ENCODE measurements around the gene SLC35F6.
A peak's percentile ranks its signal among the peaks of the same experiment; 100 is the strongest.
"Not testable (repeated sequence)": the region's sequence is repeated elsewhere in the genome, so short reads cannot be mapped to it uniquely, and the experiment has no call there.

SLC35F6 gene

GRCh38 chr2:26758790-26759321 lies 5.2 kb upstream of the SLC35F6 start:
- DNase-seq = no peak

DNA sequence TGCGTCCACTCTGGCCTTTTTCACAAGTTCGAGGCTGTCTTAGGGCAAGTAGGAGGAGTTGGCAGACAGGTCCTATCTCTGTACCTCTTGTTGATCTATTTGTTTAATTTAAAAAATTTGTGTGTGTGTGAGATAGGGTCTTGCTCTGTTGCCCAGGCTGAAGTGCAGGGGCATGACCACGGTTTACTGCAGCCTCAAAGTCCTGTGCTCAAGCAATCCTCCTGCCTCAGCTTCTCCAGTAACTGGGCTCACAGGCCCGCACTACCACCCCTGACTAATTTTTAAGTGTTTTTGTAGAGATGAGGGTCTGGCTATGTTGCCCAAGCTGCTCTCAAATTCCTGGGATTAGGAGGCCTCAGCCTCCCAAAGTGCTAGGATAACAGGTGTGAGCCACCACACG lies 4.2 kb upstream of the SLC35F6 start:
- no peak for DNase-seq

DNA sequence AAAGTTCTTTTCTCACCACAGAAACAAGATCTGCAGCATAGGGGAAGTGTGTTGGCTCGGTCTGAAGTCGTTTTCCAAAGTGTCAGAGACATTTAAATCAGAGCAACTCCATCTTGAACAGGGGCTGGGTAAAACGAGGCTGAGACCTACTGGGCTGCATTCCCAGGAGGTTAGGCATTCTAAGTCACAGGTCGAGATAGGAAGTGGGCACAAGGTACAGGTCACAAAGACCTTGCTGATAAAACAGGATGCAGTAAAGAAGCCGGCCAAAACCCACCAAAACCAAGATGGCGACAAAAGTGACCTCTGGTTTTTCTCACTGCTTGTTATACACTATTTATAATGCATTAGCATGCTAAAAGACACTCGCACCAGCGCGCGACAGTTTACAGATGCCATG lies 3.1 kb upstream of the SLC35F6 start:
- DNase-seq = not testable (repeated sequence)

- DNase-seq = no peak
Observed at GRCh38 chr2:26763019-26763418, 1.1 kb upstream of the SLC35F6 start.

DNA sequence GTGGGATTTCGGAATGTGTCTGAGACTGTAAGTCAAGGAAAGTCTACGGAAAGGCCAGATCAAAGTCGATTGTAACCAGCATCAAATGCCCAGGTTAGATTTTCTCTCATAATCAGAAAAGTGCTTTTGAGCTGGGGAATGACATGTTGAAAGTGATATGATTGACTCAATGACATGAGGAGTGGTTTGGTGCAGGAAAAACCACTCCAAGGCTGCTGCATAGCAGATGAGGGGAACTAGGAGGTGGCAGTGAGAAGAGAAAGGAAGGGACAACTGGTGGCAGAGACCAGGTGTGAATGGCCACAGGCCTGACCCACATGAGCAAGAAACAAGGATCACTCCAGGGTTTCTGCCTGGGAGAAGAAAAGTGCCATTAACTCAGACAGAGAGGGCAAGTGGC lies 822 bp downstream of the SLC35F6 start:
- no peak for DNase-seq

DNA sequence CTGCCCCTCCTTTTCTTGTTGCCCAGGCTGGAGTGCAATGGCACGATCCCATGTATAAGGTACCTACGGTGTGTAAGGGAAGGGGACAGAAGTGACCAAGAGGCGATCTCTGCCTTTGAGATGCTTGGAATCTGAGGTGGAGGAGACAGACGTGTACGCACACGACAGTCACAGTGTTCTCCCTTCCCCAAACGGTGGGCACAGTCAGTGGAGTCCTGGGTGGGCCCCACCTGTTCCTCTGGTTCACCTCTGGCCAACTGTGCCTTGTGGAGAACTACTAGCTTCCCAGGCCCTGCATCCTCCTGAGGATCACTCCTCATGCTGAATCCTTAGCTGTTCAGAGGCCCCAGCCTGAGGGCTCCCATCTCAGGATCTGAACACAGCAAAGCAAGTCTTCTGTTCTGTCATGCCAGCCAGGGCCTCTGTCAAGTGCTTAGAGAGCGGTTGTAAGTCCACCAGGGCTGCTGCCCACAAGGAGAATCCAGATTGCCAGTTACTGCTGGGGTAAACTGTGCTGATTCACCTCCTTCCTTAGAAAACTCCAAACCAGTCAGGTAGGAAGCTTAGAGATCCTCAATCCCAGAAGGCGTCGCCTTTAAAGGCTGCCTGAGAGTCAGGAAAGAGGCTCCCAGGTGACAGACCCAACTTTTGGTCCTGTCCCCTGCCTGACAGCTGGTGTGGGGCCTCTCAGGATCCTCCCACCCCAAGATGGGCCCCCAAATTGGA lies 1.6 kb downstream of the SLC35F6 start:
- no peak for DNase-seq

- no peak for DNase-seq
Observed at GRCh38 chr2:26767129-26767528, 3.0 kb downstream of the SLC35F6 start.

- DNase-seq = no peak
Observed at GRCh38 chr2:26767894-26768487, 3.9 kb downstream of the SLC35F6 start.

DNA sequence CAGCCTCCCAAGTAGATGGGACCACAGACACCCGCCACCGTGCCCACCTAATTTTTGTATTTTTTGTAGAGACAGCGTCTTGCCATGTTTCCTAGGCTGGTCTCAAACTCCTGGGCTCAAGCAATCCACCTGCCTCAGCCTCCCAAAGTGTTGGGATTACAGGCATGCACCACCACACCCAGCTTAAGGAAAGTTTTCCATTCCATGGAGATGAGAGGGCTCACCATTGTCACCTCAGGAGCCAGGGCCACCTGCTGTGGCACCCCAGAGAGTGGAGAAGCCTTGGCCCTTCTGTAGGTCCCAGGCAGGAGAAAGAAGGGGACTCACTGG lies 4.6 kb downstream of the SLC35F6 start:
- no peak for DNase-seq

- no peak for DNase-seq
Observed at GRCh38 chr2:26769089-26769761, 5.1 kb downstream of the SLC35F6 start.

DNA sequence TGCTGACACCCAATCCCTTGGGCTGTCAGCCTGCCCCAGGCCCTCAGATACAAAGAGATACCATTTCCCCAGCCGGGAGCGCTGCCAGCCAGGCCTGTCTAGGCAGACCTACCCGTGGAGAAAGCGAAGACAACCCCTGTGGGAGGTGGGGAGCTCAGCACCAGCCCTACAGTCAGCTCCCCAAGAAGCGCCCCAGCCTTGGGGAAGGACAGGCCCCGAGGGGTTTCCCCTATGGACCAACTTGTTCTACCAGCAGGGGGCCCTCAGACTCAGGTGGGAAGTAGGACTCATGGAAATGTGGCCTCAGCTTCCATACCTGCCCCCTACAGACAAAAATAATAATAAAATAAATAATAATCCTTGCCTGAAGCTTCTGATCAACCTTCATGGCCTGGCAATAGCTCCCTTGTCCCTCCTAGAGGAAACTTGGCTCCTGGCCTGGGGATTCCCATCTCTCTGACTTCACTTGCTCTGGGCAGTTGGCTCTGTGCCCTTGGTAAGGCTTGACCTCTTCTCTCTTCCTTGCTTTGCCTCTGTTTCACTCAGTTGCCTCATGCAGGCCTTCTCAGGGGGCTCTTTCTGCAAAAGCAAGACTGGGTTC lies 7.0 kb downstream of the SLC35F6 start:
- peak; percentile 62 for DNase-seq

DNA sequence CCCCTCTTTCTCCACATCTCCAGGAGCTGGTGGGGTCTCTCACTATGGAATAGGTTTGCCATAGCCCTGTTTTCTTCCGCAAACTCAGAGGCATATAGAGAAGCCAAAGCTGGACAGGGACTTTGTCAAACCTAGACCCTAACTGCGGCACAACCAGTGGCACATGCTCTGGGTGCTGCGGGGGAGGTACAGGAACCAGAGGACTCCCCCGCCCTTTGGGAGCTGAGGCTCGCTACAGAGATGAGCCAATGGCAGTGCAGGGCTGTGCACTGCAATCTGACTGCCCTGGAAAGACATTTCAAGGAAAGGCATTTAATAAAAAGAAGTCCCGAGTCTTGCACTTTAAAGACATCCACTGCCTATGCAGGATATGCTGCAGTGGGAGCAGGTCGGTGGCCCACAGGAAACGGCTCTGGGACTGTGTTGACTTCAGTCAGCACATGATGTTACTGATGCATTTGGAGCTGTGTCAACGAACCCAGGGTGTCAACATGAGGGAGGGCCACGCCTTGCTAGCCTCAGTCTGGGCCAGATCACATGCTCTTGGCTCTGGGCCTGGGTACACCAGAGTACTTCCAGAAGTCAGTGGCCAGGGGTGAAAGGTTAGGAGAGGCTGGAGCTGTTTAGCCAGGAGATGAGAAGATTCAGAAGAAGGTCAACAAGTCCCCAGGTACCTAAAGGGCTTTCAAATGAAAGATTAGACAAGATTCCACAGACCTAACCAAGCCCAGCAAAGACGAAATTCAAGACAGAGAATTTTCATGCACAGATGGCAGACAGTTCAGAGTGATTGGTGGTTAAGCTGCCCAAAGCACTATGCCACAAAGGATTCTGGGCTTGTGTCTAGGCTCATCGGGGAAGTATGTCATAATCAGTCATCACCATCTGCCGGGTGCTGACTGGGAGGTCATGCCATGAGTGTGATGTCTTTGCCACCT lies 8.2 kb downstream of the SLC35F6 start:
- peak; percentile 97 for DNase-seq

GRCh38 chr2:26776195-26776800 lies 12.2 kb downstream of the SLC35F6 start:
- DNase-seq = no peak

- DNase-seq = no peak
Observed at GRCh38 chr2:26778098-26778497, 14.0 kb downstream of the SLC35F6 start.

GRCh38 chr2:26778507-26778906 lies 14.4 kb downstream of the SLC35F6 start:
- no peak for DNase-seq

DNA sequence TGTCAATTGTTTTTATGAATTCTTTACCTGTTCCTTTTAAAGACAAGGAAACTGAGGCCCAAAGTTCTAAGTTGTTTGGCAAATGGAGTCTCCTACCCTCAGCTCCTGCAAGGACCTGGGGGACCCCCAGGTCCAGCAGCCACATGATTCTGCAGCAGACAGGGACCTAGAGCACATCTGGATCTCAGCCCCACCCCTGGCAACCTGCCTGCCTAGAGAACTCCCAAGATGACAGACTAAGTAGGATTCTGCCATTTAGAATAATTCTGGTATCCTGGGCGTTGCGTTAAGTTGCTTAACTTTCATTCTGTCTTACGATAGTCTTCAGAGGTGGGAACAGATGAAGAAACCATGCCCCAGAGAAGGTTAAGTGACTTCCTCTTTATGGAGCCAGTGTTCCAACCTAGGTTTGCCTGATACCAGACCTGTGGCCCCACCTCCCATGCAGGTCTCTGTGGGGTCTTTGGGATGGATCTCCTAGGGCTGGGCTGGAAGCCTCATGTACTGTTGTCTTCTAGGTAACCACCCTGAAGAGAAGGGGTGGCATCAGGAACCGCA lies 16.2 kb downstream of the SLC35F6 start:
- DNase-seq = no peak

GRCh38 chr2:26782876-26783704 lies 19.0 kb downstream of the SLC35F6 start:
- no peak for DNase-seq

DNA sequence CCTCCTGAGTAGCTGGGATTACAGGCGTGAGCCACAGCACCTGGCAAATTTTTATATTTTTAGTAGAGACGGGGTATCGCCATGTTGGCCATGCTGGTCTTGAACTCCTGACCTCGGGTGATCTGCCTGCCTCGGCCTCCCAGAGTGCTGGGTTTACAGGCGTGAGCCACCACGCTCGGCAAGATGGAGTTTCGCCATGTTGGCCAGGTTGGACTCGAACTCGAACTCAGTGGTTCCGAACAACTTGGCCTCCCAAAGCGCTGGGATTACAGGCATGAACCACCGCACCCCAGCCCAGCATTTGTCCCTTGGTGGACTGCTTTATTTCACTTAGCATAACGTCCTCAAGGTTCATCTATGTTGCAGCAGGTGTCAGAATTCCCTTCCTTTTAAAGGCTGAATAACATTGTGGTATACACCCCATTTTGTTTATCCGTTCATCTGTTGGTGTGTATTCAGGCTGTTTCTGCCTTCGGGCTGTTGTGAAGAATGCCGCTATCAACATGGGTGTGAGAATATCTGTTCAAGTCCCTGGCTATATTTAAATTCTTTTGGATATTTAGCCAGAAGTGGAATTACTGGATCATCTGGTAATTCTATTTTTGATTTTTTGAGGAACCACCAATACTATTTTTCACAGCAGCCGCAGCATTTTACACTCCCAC lies 20.6 kb downstream of the SLC35F6 start:
- no peak for DNase-seq

DNA sequence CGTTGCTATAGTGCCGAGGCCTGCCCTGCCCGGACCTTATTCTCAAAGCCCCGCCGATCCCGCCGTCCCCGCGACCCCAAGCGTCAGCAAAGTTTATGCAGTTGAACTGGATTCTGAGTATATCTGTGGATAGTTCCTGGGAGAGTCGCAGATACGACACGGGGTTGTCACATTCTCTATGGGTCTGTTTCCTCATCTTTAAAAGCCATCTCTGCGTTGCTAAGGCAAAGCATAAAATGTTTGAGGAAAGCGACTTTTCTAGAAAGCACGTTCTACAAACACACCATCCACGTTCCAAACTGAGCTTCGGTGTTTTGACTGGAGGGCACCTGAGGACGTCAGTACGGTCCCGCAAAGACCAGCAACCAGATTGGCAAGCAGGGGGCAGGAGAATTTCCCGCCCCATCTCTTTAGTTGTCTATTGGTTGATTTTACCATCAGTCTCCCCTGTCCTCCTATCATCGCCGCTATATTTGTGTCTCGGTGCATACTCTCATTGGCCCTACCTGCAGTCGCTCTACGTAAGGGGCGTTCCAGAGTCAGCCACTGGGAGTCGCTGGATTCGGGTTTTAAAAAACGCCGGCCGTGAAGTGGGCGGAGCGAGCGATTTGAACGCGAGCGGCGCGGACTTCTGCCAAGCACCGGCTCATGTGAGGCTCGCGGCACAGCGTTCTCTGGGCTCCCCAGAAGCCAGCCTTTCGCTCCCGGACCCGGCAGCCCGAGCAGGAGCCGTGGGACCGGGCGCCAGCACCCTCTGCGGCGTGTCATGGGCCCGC lies 21.5 kb downstream of the SLC35F6 start, which contains the start of gene CENPA:
TSS of gene CENPA (plus strand) at position 626 of the 776 bp plus-strand sequence. CDS start at position 767, 141 bp downstream.
- DNase-seq = peak; percentile 100
